Uterus (tissue), 2 donors: Measurements from ENCODE around the gene KRR1.

Experiments used
- POLR2A ChIP-seq, 2 donors: fragments of 450-650 bp; IDR thresholded peaks; one replicate each; pipeline ENCODE4 v1.6.1; 2016; ENCODE audit warnings: antibody characterized with exemption in 2 of 2, mild to moderate bottlenecking in 1 of 2, moderate library complexity in 1 of 2
- TF ChIP-seq, protein P1 (sequence below), 4 experiments: fragments of 200-600 bp in 2 of 4; fragments of 450-650 bp in 2 of 4; sonication (generic) in 2 of 4; IDR thresholded peaks; one replicate each; pipeline ENCODE4 v1.5.1; 2016 to 2019; ENCODE audit warnings: antibody characterized with exemption in 4 of 4, mild to moderate bottlenecking in 2 of 4, moderate library complexity in 1 of 4

DNA sequence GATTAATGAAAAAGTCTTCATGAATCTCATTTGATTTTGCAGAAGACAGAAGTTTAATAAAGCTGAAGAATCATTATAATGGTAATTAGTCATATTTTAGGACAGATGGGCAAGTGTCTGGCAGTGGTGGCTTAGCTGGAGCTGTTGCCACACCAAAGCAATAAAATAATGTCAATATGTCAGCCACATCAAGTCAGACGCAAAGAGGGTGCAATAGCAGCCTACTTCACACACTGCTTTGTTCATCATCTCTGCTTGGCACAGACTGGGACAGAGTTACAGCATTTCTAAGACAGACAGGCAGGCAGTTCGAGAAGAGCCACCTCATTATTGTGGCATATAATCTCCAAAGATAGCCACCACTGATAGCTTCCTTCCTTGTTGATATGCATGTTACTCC lies 16.9 kb upstream of the KRR1 start:
- TF ChIP-seq, protein P1, sequence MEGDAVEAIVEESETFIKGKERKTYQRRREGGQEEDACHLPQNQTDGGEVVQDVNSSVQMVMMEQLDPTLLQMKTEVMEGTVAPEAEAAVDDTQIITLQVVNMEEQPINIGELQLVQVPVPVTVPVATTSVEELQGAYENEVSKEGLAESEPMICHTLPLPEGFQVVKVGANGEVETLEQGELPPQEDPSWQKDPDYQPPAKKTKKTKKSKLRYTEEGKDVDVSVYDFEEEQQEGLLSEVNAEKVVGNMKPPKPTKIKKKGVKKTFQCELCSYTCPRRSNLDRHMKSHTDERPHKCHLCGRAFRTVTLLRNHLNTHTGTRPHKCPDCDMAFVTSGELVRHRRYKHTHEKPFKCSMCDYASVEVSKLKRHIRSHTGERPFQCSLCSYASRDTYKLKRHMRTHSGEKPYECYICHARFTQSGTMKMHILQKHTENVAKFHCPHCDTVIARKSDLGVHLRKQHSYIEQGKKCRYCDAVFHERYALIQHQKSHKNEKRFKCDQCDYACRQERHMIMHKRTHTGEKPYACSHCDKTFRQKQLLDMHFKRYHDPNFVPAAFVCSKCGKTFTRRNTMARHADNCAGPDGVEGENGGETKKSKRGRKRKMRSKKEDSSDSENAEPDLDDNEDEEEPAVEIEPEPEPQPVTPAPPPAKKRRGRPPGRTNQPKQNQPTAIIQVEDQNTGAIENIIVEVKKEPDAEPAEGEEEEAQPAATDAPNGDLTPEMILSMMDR (IDR thresholded peaks at IDR 0.05), result no peak
- TF ChIP-seq POLR2A (IDR thresholded peaks at IDR 0.05), result no peak
